ENCODE data around the gene ARRB1. TPM values are rescaled to one million over a fixed set of nuclear protein-coding genes. Genes with fewer than 3 reads are reported as not detected.

The ARRB1 gene
- polyA plus RNA-seq, 1 of the 3 experiments (the other 2 are of a cell fraction) = 7.0 TPM

DNA sequence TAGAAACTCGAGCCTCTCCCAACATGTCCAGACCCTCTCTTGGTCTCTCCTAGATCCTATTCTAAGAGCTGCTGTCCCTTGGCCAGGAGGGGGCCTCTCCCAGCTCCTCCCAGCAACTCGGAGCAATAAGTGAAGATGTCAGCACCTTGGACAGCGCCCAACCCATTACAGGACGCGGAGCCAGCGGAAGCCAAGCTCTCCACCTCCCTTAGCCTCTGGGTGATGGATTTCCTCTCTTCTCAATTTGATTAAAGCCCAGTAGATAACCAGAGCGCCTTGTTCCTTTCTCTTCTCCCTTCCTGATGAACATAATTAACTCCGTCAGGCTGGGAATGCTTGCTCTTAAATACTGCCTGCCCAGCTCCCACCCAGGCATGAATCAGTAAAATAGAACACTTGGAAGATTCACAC is 137.0 kb downstream of the ARRB1 start:
- ChIA-PET POLR2A (interaction anchor here (0.6 to 1.4 kb wide), 5 partner anchors 9 to 67 kb away, joined by 3 to 14 read pairs (median 4); no protein-coding TSS in a partner anchor), CTCF (interaction anchor here (0.6 to 16.0 kb wide), 15 partner anchors 10 to 192 kb away, joined by 3 to 362 read pairs (median 4); partner anchors contain the start of gene TPBGL)
- Histone ChIP-seq H3K4me1 (ENCODE audit: control insufficient read depth in 1 of 2, insufficient read depth in 2 of 2, low read depth in 1 of 2, low read length in 1 of 2) (peaks cover 0 to 11% of the 10 kb centered on the region in 2 experiments; a peak in 2 of 4 replicates), H3K4me2 (no peak overlapping the region), H2AFZ (ENCODE audit: low read depth) (no peak overlapping the region), H3K9me3 (no peaks in the 10 kb centered on the region), H3K4me3 (ENCODE audit: low read depth in 2 of 2, low read length in 1 of 2) (no peak overlapping the region), H3K36me3 (replicated peaks in 1 of 2; ENCODE audit: control insufficient read depth in 1 of 2, insufficient read depth in 2 of 2, low read length in 1 of 2) (no peaks in the 10 kb centered on the region), H3F3A (replicated peaks; ENCODE audit: insufficient read depth) (no peaks in the 10 kb centered on the region), H3K9ac (no peak overlapping the region), H3K79me2 (ENCODE audit: insufficient read depth) (no peaks in the 10 kb centered on the region), H4K20me1 (ENCODE audit: insufficient read depth) (no peaks in the 10 kb centered on the region), H3K27ac (ENCODE audit: low read depth in 2 of 2, low read length in 1 of 2) (peak overlapping the region in 1 of 2 experiments; percentile 93; a peak in 2 of 4 replicates), H3K27me3 (ENCODE audit: insufficient read depth) (no peaks in the 10 kb centered on the region), H3K9me2 (no peaks in the 10 kb centered on the region)
- TF ChIP-seq GATA2 (CRISPR knock-in tag; IDR thresholded peaks at IDR 0.05) (peak; percentile 85), YY1 (IDR thresholded peaks at IDR 0.05; ENCODE audit: low read depth) (no peak), MXI1 (IDR thresholded peaks at IDR 0.05; ENCODE audit: low read depth, low read length) (0 out of 2 replicates have a peak, but pooled peaks have one; percentile 38), NRF1 (IDR thresholded peaks at IDR 0.05; ENCODE audit: low read depth, low read length) (no peak), RAD21 (IDR thresholded peaks at IDR 0.05; ENCODE audit: low read length) (peak; percentile 52), SMC3 (IDR thresholded peaks at IDR 0.05; ENCODE audit: low read depth, low read length) (peak; percentile 45; the same call in 1 of the 2 replicates), CHD2 (IDR thresholded peaks at IDR 0.05; ENCODE audit: low read length, partially characterized antibody) (peak; percentile 71), EP300 (IDR thresholded peaks at IDR 0.05; ENCODE audit: borderline replicate concordance in 1 of 2, low read depth in 1 of 2, low read length in 1 of 2) (peak in 1 of 2 experiments; percentile 84; a peak in 2 of 4 replicates), RCOR1 (IDR thresholded peaks at IDR 0.05; ENCODE audit: low read length) (peak; percentile 87)
- TF ChIP-seq, protein P1, sequence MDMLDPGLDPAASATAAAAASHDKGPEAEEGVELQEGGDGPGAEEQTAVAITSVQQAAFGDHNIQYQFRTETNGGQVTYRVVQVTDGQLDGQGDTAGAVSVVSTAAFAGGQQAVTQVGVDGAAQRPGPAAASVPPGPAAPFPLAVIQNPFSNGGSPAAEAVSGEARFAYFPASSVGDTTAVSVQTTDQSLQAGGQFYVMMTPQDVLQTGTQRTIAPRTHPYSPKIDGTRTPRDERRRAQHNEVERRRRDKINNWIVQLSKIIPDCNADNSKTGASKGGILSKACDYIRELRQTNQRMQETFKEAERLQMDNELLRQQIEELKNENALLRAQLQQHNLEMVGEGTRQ (IDR thresholded peaks at IDR 0.05; ENCODE audit: borderline replicate concordance, low read depth, low read length) = no peak
- TF ChIP-seq, protein P2, sequence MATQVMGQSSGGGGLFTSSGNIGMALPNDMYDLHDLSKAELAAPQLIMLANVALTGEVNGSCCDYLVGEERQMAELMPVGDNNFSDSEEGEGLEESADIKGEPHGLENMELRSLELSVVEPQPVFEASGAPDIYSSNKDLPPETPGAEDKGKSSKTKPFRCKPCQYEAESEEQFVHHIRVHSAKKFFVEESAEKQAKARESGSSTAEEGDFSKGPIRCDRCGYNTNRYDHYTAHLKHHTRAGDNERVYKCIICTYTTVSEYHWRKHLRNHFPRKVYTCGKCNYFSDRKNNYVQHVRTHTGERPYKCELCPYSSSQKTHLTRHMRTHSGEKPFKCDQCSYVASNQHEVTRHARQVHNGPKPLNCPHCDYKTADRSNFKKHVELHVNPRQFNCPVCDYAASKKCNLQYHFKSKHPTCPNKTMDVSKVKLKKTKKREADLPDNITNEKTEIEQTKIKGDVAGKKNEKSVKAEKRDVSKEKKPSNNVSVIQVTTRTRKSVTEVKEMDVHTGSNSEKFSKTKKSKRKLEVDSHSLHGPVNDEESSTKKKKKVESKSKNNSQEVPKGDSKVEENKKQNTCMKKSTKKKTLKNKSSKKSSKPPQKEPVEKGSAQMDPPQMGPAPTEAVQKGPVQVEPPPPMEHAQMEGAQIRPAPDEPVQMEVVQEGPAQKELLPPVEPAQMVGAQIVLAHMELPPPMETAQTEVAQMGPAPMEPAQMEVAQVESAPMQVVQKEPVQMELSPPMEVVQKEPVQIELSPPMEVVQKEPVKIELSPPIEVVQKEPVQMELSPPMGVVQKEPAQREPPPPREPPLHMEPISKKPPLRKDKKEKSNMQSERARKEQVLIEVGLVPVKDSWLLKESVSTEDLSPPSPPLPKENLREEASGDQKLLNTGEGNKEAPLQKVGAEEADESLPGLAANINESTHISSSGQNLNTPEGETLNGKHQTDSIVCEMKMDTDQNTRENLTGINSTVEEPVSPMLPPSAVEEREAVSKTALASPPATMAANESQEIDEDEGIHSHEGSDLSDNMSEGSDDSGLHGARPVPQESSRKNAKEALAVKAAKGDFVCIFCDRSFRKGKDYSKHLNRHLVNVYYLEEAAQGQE (IDR thresholded peaks at IDR 0.05; ENCODE audit: low read depth, low read length) = peak; percentile 99
- TF ChIP-seq, protein P3, sequence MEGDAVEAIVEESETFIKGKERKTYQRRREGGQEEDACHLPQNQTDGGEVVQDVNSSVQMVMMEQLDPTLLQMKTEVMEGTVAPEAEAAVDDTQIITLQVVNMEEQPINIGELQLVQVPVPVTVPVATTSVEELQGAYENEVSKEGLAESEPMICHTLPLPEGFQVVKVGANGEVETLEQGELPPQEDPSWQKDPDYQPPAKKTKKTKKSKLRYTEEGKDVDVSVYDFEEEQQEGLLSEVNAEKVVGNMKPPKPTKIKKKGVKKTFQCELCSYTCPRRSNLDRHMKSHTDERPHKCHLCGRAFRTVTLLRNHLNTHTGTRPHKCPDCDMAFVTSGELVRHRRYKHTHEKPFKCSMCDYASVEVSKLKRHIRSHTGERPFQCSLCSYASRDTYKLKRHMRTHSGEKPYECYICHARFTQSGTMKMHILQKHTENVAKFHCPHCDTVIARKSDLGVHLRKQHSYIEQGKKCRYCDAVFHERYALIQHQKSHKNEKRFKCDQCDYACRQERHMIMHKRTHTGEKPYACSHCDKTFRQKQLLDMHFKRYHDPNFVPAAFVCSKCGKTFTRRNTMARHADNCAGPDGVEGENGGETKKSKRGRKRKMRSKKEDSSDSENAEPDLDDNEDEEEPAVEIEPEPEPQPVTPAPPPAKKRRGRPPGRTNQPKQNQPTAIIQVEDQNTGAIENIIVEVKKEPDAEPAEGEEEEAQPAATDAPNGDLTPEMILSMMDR (IDR thresholded peaks at IDR 0.05) = peak; percentile 58
- 2% methylated on average over 7 of the region's 8 CpGs for WGBS (ENCODE audit: low lambda C conversion rate)
- peak; percentile 81 for DNase-seq

Small RNAs within 50 kb of the gene (small RNA-seq; reads per million reads assigned to genes)
- 0 to 3.7 (median 0) reads per million in 7 experiments for gene MIR326
- 0 reads per million in 7 experiments for gene SNORD15A

Other genes starting within 250 kb of the ARRB1 start
- gene SLCO2B1, start 200.6 kb downstream of the ARRB1 start, polyA plus RNA-seq (2012; rRNA removed) = 0.18 TPM in 1 of 2 replicates, not detected in the other
- 0.03 TPM in 1 of 2 replicates, not detected in the other for gene TPBGL, start 110.9 kb downstream of the ARRB1 start, polyA plus RNA-seq (2012; rRNA removed)
- gene RPS3, start 47.9 kb upstream of the ARRB1 start, polyA plus RNA-seq (2012; rRNA removed) = 4,220 and 4,540 TPM in 2 replicates
- 1.7 and 2.0 TPM in 2 replicates for gene KLHL35, start 81.5 kb upstream of the ARRB1 start, polyA plus RNA-seq (2012; rRNA removed)
- gene GDPD5, start 174.3 kb upstream of the ARRB1 start, polyA plus RNA-seq (2012; rRNA removed) = 1.6 and 2.2 TPM in 2 replicates
- 221 and 293 TPM in 2 replicates for gene SERPINH1, start 210.6 kb upstream of the ARRB1 start, polyA plus RNA-seq (2012; rRNA removed)

Data from SK-N-SH (cell line).